H1 (cell line): Measurements from ENCODE around the gene KLF16. TPM values are rescaled to one million over a fixed set of nuclear protein-coding genes. Genes with fewer than 3 reads are reported as not detected.
A peak's percentile ranks its signal among the peaks of the same experiment; 100 is the strongest.

Experiments
- CTCF ChIA-PET: fragments of 300-600 bp; sonication (Branson Sonifier 250); formaldehyde crosslinking; loops from one replicate; lab custom pipeline; 2021; ENCODE audit not compliant: partially characterized antibody; lab: Charles Lee
- POLR2A ChIA-PET: fragments of 300-600 bp; sonication (Branson Sonifier 250); formaldehyde crosslinking; loops from one replicate; lab custom pipeline; 2021; ENCODE audit warnings: inconsistent platforms; ENCODE audit not compliant: partially characterized antibody; lab: Charles Lee
- DNase-seq, 2 experiments: peaks; one replicate each; pipeline versions ENCODE4 v3.0.0 to v3.0.0-alpha.2; 2010 to 2022; ENCODE audit warnings: low spot score in 2 of 2, low read depth in 1 of 2, mixed read lengths in 1 of 2
- FAIRE-seq: peaks from 2 replicates; lab custom pipeline; 2011; peaks lifted over from hg19 to GRCh38; lab: Jason Lieb, UNC
- H2AFZ ChIP-seq: 2 replicates; pipeline ENCODE4 v1.8.1; 2012; ENCODE audit warnings: low read length, inconsistent platforms
- H2AK5ac ChIP-seq: 2 replicates; pipeline ENCODE4 v1.6.1; 2013; ENCODE audit warnings: low read depth, low read length
- H2BK120ac ChIP-seq: replicated peaks from 2 replicates; pipeline ENCODE3; 2013; ENCODE audit warnings: low read depth, low read length, inconsistent platforms
- H2BK12ac ChIP-seq: 2 replicates; pipeline ENCODE4 v1.6.1; 2013; ENCODE audit warnings: low read depth, low read length
- H2BK15ac ChIP-seq: 2 replicates; pipeline ENCODE4 v1.6.1; 2013; ENCODE audit warnings: low read length
- H2BK20ac ChIP-seq: 2 replicates; pipeline ENCODE4 v1.6.1; 2013; ENCODE audit warnings: low read length
- H2BK5ac ChIP-seq: 2 replicates; pipeline ENCODE4 v1.6.1; 2013; ENCODE audit warnings: low read depth, low read length
- H3K14ac ChIP-seq: 2 replicates; pipeline ENCODE4 v1.6.1; 2013; ENCODE audit warnings: inconsistent platforms; ENCODE audit not compliant: insufficient read length
- H3K18ac ChIP-seq: 2 replicates; pipeline ENCODE4 v1.6.1; 2013; ENCODE audit warnings: low read length; ENCODE audit errors: extremely low read depth
- H3K23ac ChIP-seq: 2 replicates; pipeline ENCODE4 v1.6.1; 2013; ENCODE audit warnings: inconsistent platforms; ENCODE audit not compliant: insufficient read length
- H3K23me2 ChIP-seq: 2 replicates; pipeline ENCODE4 v1.6.1; 2013; ENCODE audit warnings: low read depth, low read length
- H3K27ac ChIP-seq: 2 replicates; pipeline ENCODE4 v1.6.1; 2011; ENCODE audit warnings: low read depth, low read length, inconsistent platforms
- H3K27me3 ChIP-seq, 4 experiments: replicated peaks in 1 of 4; 1 replicate in 1 of 4; 2 replicates in 3 of 4; pipeline versions ENCODE4 v1.6.1 to v1.8.1; 2011 to 2013; ENCODE audit warnings: low read length in 3 of 4, mild to moderate bottlenecking in 3 of 4, inconsistent platforms in 2 of 4, mixed read lengths in 2 of 4, moderate library complexity in 1 of 4; ENCODE audit not compliant: control insufficient read depth in 3 of 4, insufficient read depth in 3 of 4; ENCODE audit errors: extremely low read depth in 1 of 4
- H3K36me3 ChIP-seq, 4 experiments: 2 replicates each; pipeline versions ENCODE4 v1.6.1 to v1.8.1; 2011 to 2013; ENCODE audit warnings: mild to moderate bottlenecking in 4 of 4, low read length in 3 of 4, moderate library complexity in 2 of 4, control low read depth in 1 of 4, inconsistent platforms in 1 of 4; ENCODE audit not compliant: insufficient read depth in 4 of 4, control insufficient read depth in 2 of 4
- H3K4ac ChIP-seq: replicated peaks from 2 replicates; pipeline ENCODE3; 2013; ENCODE audit warnings: low read length, low read depth, mixed read lengths, inconsistent platforms; ENCODE audit not compliant: insufficient read length
- H3K4me1 ChIP-seq, 4 experiments: replicated peaks in 1 of 4; 1 replicate in 1 of 4; 2 replicates in 3 of 4; pipeline versions ENCODE4 v1.6.1 to v1.8.1; 2011 to 2013; ENCODE audit warnings: low read length in 3 of 4, inconsistent platforms in 2 of 4, mixed read lengths in 1 of 4; ENCODE audit not compliant: insufficient read depth in 4 of 4, control insufficient read depth in 3 of 4
- H3K4me2 ChIP-seq, 2 experiments: 2 replicates each; pipeline versions ENCODE4 v1.6.1 to v1.8.1; 2011 to 2013; ENCODE audit warnings: low read depth in 2 of 2, low read length in 2 of 2, control low read depth in 1 of 2, inconsistent platforms in 1 of 2, mild to moderate bottlenecking in 1 of 2; ENCODE audit not compliant: insufficient read depth in 1 of 2
- H3K4me3 ChIP-seq, 4 experiments: fragments of 200-600, 300-600 bp in 1 of 4; sonication (generic), shearing (Covaris generic), sonication (Bioruptor Twin) in 1 of 4; 2 replicates each; pipeline versions ENCODE4 v1.5.1 to v1.8.1; 2011 to 2016; ENCODE audit warnings: low read length in 4 of 4, low read depth in 3 of 4, control low read depth in 2 of 4, inconsistent platforms in 2 of 4, mild to moderate bottlenecking in 2 of 4, mixed read lengths in 1 of 4, moderate library complexity in 1 of 4; ENCODE audit not compliant: insufficient read depth in 2 of 4; ENCODE audit errors: extremely low read depth in 1 of 4
- H3K56ac ChIP-seq: replicated peaks from 2 replicates; pipeline ENCODE3; 2013; ENCODE audit warnings: low read depth, mild to moderate bottlenecking, mixed read lengths, low read length, inconsistent platforms; ENCODE audit not compliant: insufficient read length
- H3K79me1 ChIP-seq: 2 replicates; pipeline ENCODE4 v1.6.1; 2013; ENCODE audit warnings: low read depth, low read length, control low read depth
- H3K79me2 ChIP-seq, 2 experiments: 2 replicates each; pipeline versions ENCODE4 v1.6.1 to v1.8.1; 2012 to 2013; ENCODE audit warnings: low read length in 2 of 2, mild to moderate bottlenecking in 2 of 2, inconsistent platforms in 1 of 2; ENCODE audit not compliant: insufficient read depth in 2 of 2, control insufficient read depth in 1 of 2
- H3K9ac ChIP-seq, 4 experiments: replicated peaks in 1 of 4; 1 replicate in 1 of 4; 2 replicates in 3 of 4; pipeline versions ENCODE4 v1.6.1 to v1.8.1; 2011 to 2013; ENCODE audit warnings: low read depth in 3 of 4, low read length in 3 of 4, control low read depth in 2 of 4, mild to moderate bottlenecking in 2 of 4, moderate library complexity in 2 of 4, inconsistent platforms in 1 of 4; ENCODE audit errors: extremely low read depth in 1 of 4
- H3K9me3 ChIP-seq, 2 experiments: 2 replicates each; pipeline versions ENCODE4 v1.6.1 to v1.8.1; 2012 to 2013; ENCODE audit warnings: mild to moderate bottlenecking in 2 of 2, moderate library complexity in 2 of 2, control low read depth in 1 of 2, inconsistent platforms in 1 of 2, low read depth in 1 of 2, low read length in 1 of 2, mixed read lengths in 1 of 2; ENCODE audit not compliant: insufficient read depth in 2 of 2
- H4K20me1 ChIP-seq, 2 experiments: replicated peaks in 1 of 2; 2 replicates each; pipeline versions ENCODE3 to v1.8.1; 2011 to 2013; ENCODE audit warnings: inconsistent platforms in 2 of 2, low read length in 2 of 2, mild to moderate bottlenecking in 1 of 2; ENCODE audit not compliant: insufficient read depth in 2 of 2, control insufficient read depth in 1 of 2
- H4K5ac ChIP-seq: 2 replicates; pipeline ENCODE4 v1.6.1; 2013; ENCODE audit warnings: low read length, low read depth, mixed read lengths, inconsistent platforms; ENCODE audit not compliant: insufficient read length
- H4K8ac ChIP-seq: 2 replicates; pipeline ENCODE4 v1.8.0; 2013; ENCODE audit warnings: mild to moderate bottlenecking, moderate library complexity, low read length, inconsistent platforms; ENCODE audit not compliant: insufficient read depth; ENCODE audit errors: extremely low read depth
- H4K91ac ChIP-seq: replicated peaks from 2 replicates; pipeline ENCODE3; 2013; ENCODE audit warnings: low read length, mixed read lengths, inconsistent platforms; ENCODE audit not compliant: insufficient read length
- CBX5 ChIP-seq: fragments of 300-800, 300-1000 bp; sonication (generic); IDR thresholded peaks from 2 replicates; pipeline ENCODE4 v1.7.1; 2016; ENCODE audit warnings: antibody characterized with exemption, low read length, low read depth
- CBX8 ChIP-seq: fragments of 300-800, 300-1000 bp; sonication (generic); IDR thresholded peaks from 2 replicates; pipeline ENCODE4 v1.7.1; 2016; ENCODE audit warnings: low read depth, low read length, borderline replicate concordance
- GABPA ChIP-seq: IDR thresholded peaks from 2 replicates; pipeline ENCODE4 v1.6.1; 2011; ENCODE audit warnings: mild to moderate bottlenecking, low read length, moderate library complexity, borderline replicate concordance; ENCODE audit not compliant: insufficient read depth
- GTF2F1 ChIP-seq: IDR thresholded peaks from 2 replicates; pipeline ENCODE4 v1.6.1; 2012; ENCODE audit warnings: low read depth, low read length, improper control_type of control experiment, borderline replicate concordance
- HDAC2 ChIP-seq, 2 experiments: fragments of 300-600 bp in 1 of 2; sonication (generic) in 1 of 2; IDR thresholded peaks; 2 replicates each; pipeline ENCODE4 v1.6.1; 2011 to 2012; ENCODE audit warnings: low read depth in 2 of 2, low read length in 2 of 2, mild to moderate bottlenecking in 2 of 2, moderate library complexity in 2 of 2, borderline replicate concordance in 1 of 2, inconsistent platforms in 1 of 2
- KDM4A ChIP-seq: IDR thresholded peaks from one replicate; pipeline ENCODE4 v1.7.1; 2012; ENCODE audit warnings: low read depth, mild to moderate bottlenecking, moderate library complexity, low read length, inconsistent platforms; ENCODE audit not compliant: severe bottlenecking
- SAP30 ChIP-seq: fragments of 300-600 bp; sonication (generic); IDR thresholded peaks from 2 replicates; pipeline ENCODE4 v1.7.1; 2012; ENCODE audit warnings: low read length, moderate library complexity, mild to moderate bottlenecking, inconsistent platforms; ENCODE audit not compliant: insufficient read depth, insufficient replicate concordance
- SUZ12 ChIP-seq: fragments of 200-600 bp; sonication (generic); IDR thresholded peaks from 2 replicates; pipeline ENCODE4 v1.6.1; 2012; ENCODE audit warnings: mild to moderate bottlenecking, inconsistent platforms, low read length, moderate library complexity, mixed read lengths
- TAF1 ChIP-seq: IDR thresholded peaks from 2 replicates; pipeline ENCODE4 v1.6.1; 2011; ENCODE audit warnings: mild to moderate bottlenecking, low read depth, low read length
- TCF12 ChIP-seq: IDR thresholded peaks from 2 replicates; pipeline ENCODE4 v1.6.1; 2011; ENCODE audit warnings: low read depth, mild to moderate bottlenecking, low read length
- ZNF274 ChIP-seq: IDR thresholded peaks from 2 replicates; pipeline ENCODE4 v1.7.0; 2012; ENCODE audit warnings: low read length, borderline replicate concordance; ENCODE audit errors: extremely low read depth
- WGBS, 2 experiments: shearing (Covaris generic) in 1 of 2; methylation state at CpG; one replicate each; pipeline versions ENCODE4 v1.1.6 to v1.1.7; 2013 to 2015; ENCODE audit warnings: low lambda C conversion rate in 2 of 2, mixed read lengths in 2 of 2, inconsistent platforms in 1 of 2, low coverage in 1 of 2, missing lambda C conversion rate in 1 of 2; ENCODE audit not compliant: insufficient replicate concordance in 2 of 2, insufficient coverage in 1 of 2, insufficient read length in 1 of 2; ENCODE audit errors: extremely low coverage in 1 of 2, missing lambda C conversion rate in 1 of 2; 5-methylcytosine and 5-hydroxymethylcytosine counted together
- polyA plus RNA-seq, 7 experiments: library from polyadenylated mRNA; depleted of rRNA in 3 of 7; stranded (reverse) in 5 of 7; unstranded in 2 of 7; fragments of >200 nt in 5 of 7; fragments of 200-250 nt in 2 of 7; gene quantifications; 1 replicate in 5 of 7; 2 replicates in 1 of 7; 4 replicates in 1 of 7; pipeline versions ENCODE4 v1.2.1 to v1.2.3, GENCODE V29; 2011 to 2013; ENCODE audit warnings: missing spikeins in 2 of 7, mixed read lengths in 2 of 7
- total RNA-seq: library from RNA; stranded (reverse); fragmentation: NEBNext Ultra II Directional; extraction: Animal tissue kit (Norgen Biotek cat#: 25700); gene quantifications from 2 replicates; pipeline ENCODE4 v1.2.1, GENCODE V29; 2021

Gene KLF16
- total and polyA plus RNA-seq, 2 of the 8 experiments (the other 6 are each of a cell fraction or from before 2014, with no cell fraction given): 14.3 to 45.9 TPM

DNA sequence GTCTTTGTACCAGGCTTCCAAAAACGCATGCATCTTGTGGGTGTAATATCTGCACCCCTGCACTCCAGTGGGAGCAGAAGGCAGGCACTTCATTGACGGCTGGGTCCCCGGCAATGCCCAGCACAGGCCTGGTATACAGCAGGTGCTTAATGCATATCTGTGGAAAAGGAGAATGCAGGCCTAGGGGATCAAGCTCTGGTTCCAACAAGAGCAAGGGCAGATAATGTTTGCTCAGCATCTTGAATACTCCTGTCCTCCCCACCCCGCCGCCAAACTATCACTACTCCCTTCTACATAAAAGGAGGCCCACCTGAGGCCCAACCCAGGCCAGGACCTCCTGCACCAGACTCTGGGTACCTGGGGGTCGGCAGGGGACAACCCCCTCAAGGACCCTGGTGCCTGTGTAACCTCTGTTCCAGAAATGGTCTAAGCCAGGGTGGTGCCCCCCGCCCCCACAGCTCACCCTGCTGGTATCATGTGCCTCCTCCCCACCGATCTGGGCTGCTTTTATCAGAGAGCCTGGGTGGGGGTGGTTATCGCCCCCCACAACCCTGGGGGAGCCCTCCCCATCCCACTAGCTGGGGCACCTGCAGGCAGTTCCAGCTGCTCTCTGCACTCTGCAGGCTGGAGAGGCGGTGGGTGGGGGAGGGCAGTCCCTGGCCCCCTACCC, 4.8 kb downstream of the KLF16 start:
- H3K27me3 ChIP-seq: peaks cover 0 to 15% (median 6%) of the 10 kb centered on the region in 4 experiments; a peak in 5 of 7 replicates
- POLR2A ChIA-PET: interaction anchor here (0.9 to 1.1 kb wide), 3 partner anchors 17 to 525 kb away, joined by 3 to 4 read pairs (median 3); no protein-coding TSS in a partner anchor
- H4K20me1 ChIP-seq: peaks cover 39 to 49% of the 10 kb centered on the region in 2 experiments
- no peak for TF ChIP-seq TAF1
- no peak for TF ChIP-seq TCF12
- TF ChIP-seq GABPA: no peak
- TF ChIP-seq SAP30: no peak
- TF ChIP-seq CBX8: no peak
- no peak for TF ChIP-seq SUZ12
- TF ChIP-seq ZNF274: no peak
- TF ChIP-seq HDAC2 (IDR thresholded peaks at IDR 0.05; ENCODE audit: borderline replicate concordance in 1 of 2, low read depth in 2 of 2, low read length in 2 of 2): no peak
- TF ChIP-seq CBX5: no peak
- TF ChIP-seq KDM4A: no peak
- TF ChIP-seq GTF2F1: no peak

More for the DNA sequence above, 4.8 kb downstream of the KLF16 start:
- Histone ChIP-seq H3K14ac (no peak overlapping the region), H3K9me3 (no peaks in the 10 kb centered on the region), H2BK20ac (no peak overlapping the region), H2AFZ (no peak overlapping the region), H3K79me2 (peaks cover 18 to 71% of the 10 kb centered on the region in 2 experiments; a peak in 3 of 4 replicates), H4K91ac (no peak overlapping the region), H3K4me1 (peaks cover 0 to 67% (median 54%) of the 10 kb centered on the region in 4 experiments; a peak in 6 of 7 replicates), H3K4me2 (peak overlapping the region; percentile 90 to 95; a peak in 2 of 4 replicates), H3K27ac (no peak overlapping the region), H3K23me2 (peaks cover 12% of the 10 kb centered on the region; the same call in 1 of the 2 replicates), H3K18ac (no peak overlapping the region), H4K5ac (no peak overlapping the region), H3K4me3 (peak overlapping the region in 1 of 4 experiments; percentile 84; a peak in 1 of 8 replicates), H3K9ac (no peak overlapping the region), H2BK120ac (no peak overlapping the region), H4K8ac (no peak overlapping the region), H2BK15ac (no peak overlapping the region), H3K4ac (no peak overlapping the region), H3K56ac (no peak overlapping the region), H3K79me1 (peaks cover 22% of the 10 kb centered on the region), H3K23ac (no peak overlapping the region), H2BK5ac (no peak overlapping the region), H2BK12ac (peak overlapping the region; percentile 12; the same call in 1 of the 2 replicates), H2AK5ac (no peak overlapping the region), H3K36me3 (no peaks in the 10 kb centered on the region)
- DNase-seq (no peak), FAIRE-seq (no peak)
- CTCF ChIA-PET: interaction anchor here (0.8 to 2.3 kb wide), 8 partner anchors 9 to 392 kb away, joined by 3 to 18 read pairs (median 6); partner anchors contain the start of gene REXO1
- WGBS, 2 experiments: 72% methylated on average over 8 of the region's 10 CpGs; no CpG with 5 or more reads in 1 of the 2 experiments
